Prostate gland (tissue), 2 donors: ENCODE data around the gene CCDC71L. TPM values are rescaled to one million over a fixed set of nuclear protein-coding genes. Genes with fewer than 3 reads are reported as not detected.

Source experiments
- DNase-seq: peaks from one replicate; pipeline ENCODE4 v3.0.0-alpha.2; 2019; ENCODE audit warnings: low spot score
- H3K27ac ChIP-seq, 2 donors: fragments of 200-600 bp; sonication (generic); 2 replicates each; pipeline ENCODE4 v1.5.1; 2017 to 2019
- H3K27me3 ChIP-seq: fragments of 200-600 bp; sonication (generic); replicated peaks from 2 replicates; pipeline ENCODE4 v1.5.1; 2019; ENCODE audit not compliant: insufficient read depth
- H3K36me3 ChIP-seq, 2 donors: fragments of 200-600 bp; sonication (generic); 1 replicate in 1 of 2; 2 replicates in 1 of 2; pipeline versions ENCODE4 v1.5.1 to v1.8.1; 2017 to 2019
- H3K4me1 ChIP-seq: fragments of 200-600 bp; sonication (generic); replicated peaks from 2 replicates; pipeline ENCODE4 v1.5.1; 2019
- H3K4me3 ChIP-seq, 2 donors: fragments of 200-600 bp; sonication (generic); 2 replicates each; pipeline ENCODE4 v1.5.1; 2017 to 2019
- H3K9me3 ChIP-seq: fragments of 200-600 bp; sonication (generic); 2 replicates; pipeline ENCODE4 v1.5.1; 2017
- CTCF ChIP-seq, 4 experiments: fragments of 200-600 bp in 2 of 4; fragments of 450-650 bp in 2 of 4; sonication (generic) in 2 of 4; IDR thresholded peaks; 1 replicate in 3 of 4; 2 replicates in 1 of 4; pipeline ENCODE4 v1.5.1; 2016 to 2019; ENCODE audit warnings: antibody characterized with exemption in 4 of 4, mild to moderate bottlenecking in 2 of 4, moderate library complexity in 2 of 4
- POLR2A ChIP-seq: fragments of 450-650 bp; IDR thresholded peaks from one replicate; pipeline ENCODE4 v1.6.1; 2016; ENCODE audit warnings: antibody characterized with exemption, mild to moderate bottlenecking
- POLR2AphosphoS5 ChIP-seq: sonication (generic); formaldehyde crosslinking; IDR thresholded peaks from one replicate; pipeline ENCODE4 v1.6.1; 2017; ENCODE audit warnings: antibody characterized with exemption
- WGBS: methylation state at CpG from one replicate; pipeline ENCODE4 v1.1.5; 2018; 5-methylcytosine and 5-hydroxymethylcytosine counted together
- intact Hi-C: fragments of 100-400 bp; cut with DNase I; formaldehyde crosslinking; loops from one replicate; pipeline ENCODE4 v1.14.2; 2022
- total RNA-seq, 2 donors: library from RNA; depleted of rRNA; stranded (reverse); fragments of >200 nt; gene quantifications; one replicate each; pipeline ENCODE4 v1.1.0, GENCODE V29; 2016

CCDC71L gene
- total RNA-seq, 2 donors from 2014 or later, result 10.1 to 24.2 TPM

GRCh38 chr7:106640368-106641141 lies 20.4 kb downstream of the CCDC71L start:
- intact Hi-C loops, result no loop called here
- H3K36me3 ChIP-seq, result no peaks in the 10 kb centered on the region
- no peaks in the 10 kb centered on the region for H3K4me1 ChIP-seq
- no peaks in the 10 kb centered on the region for H3K9me3 ChIP-seq
- no peak for DNase-seq
- TF ChIP-seq CTCF (IDR thresholded peaks at IDR 0.05) (no peak), POLR2AphosphoS5 (no peak), POLR2A (no peak)
- H3K4me3 ChIP-seq, result no peak overlapping the region
- no peaks in the 10 kb centered on the region for H3K27me3 ChIP-seq
- H3K27ac ChIP-seq, result no peak overlapping the region
- 56% methylated on average over 3 of the region's 3 CpGs for WGBS

- no peaks in the 10 kb centered on the region for H3K36me3 ChIP-seq
- H3K9me3 ChIP-seq, result no peaks in the 10 kb centered on the region
- no peak for TF ChIP-seq CTCF (IDR thresholded peaks at IDR 0.05)
- TF ChIP-seq POLR2A, result no peak
- TF ChIP-seq POLR2AphosphoS5, result no peak
- DNase-seq, result no peak
- no peaks in the 10 kb centered on the region for H3K27me3 ChIP-seq
- no peak overlapping the region for H3K4me3 ChIP-seq
- no peak overlapping the region for H3K27ac ChIP-seq
- intact Hi-C loops, result no loop called here
- no peaks in the 10 kb centered on the region for H3K4me1 ChIP-seq
- 89% methylated on average over 7 of the region's 7 CpGs for WGBS
Measured at GRCh38 chr7:106639476-106640334, 21.3 kb downstream of the CCDC71L start.

GRCh38 chr7:106635411-106635810 lies 25.5 kb downstream of the CCDC71L start:
- no peak for TF ChIP-seq POLR2A
- no peak for TF ChIP-seq CTCF (IDR thresholded peaks at IDR 0.05)
- TF ChIP-seq POLR2AphosphoS5, result no peak
- intact Hi-C loops, result no loop called here

GRCh38 chr7:106634958-106635357 lies 26.0 kb downstream of the CCDC71L start:
- Histone ChIP-seq H3K36me3 (no peaks in the 10 kb centered on the region), H3K27ac (no peak overlapping the region), H3K4me1 (no peaks in the 10 kb centered on the region), H3K9me3 (no peaks in the 10 kb centered on the region), H3K27me3 (no peaks in the 10 kb centered on the region), H3K4me3 (no peak overlapping the region)
- DNase-seq, result no peak
- no peak for TF ChIP-seq POLR2A
- no peak for TF ChIP-seq CTCF (IDR thresholded peaks at IDR 0.05)
- TF ChIP-seq POLR2AphosphoS5, result no peak
- intact Hi-C loops, result no loop called here
- 99% methylated on average over 2 of the region's 2 CpGs for WGBS

More at GRCh38 chr7:106635411-106635810, 25.5 kb downstream of the CCDC71L start:
- Histone ChIP-seq H3K27ac (no peak overlapping the region), H3K4me3 (no peak overlapping the region), H3K36me3 (no peaks in the 10 kb centered on the region), H3K27me3 (no peaks in the 10 kb centered on the region), H3K4me1 (no peaks in the 10 kb centered on the region), H3K9me3 (no peaks in the 10 kb centered on the region)
- 72% methylated on average over 2 of the region's 2 CpGs for WGBS
- DNase-seq, result no peak
